Breast epithelium (tissue), 3 donors: ENCODE data around the gene FBXL22.

Experiments used
- CTCF ChIP-seq, 3 donors: fragments of 450-650 bp; IDR thresholded peaks; one replicate each; pipeline ENCODE4 v1.5.1; 2016 to 2017; ENCODE audit warnings: antibody characterized with exemption in 3 of 3, mild to moderate bottlenecking in 3 of 3, moderate library complexity in 3 of 3
- POLR2A ChIP-seq: fragments of 450-650 bp; IDR thresholded peaks from one replicate; pipeline ENCODE4 v1.6.1; 2016; ENCODE audit warnings: antibody characterized with exemption, mild to moderate bottlenecking, moderate library complexity

GRCh38 chr15:63634154-63634553, 37.0 kb downstream of the FBXL22 start:
- no peak for TF ChIP-seq POLR2A
- no peak for TF ChIP-seq CTCF (IDR thresholded peaks at IDR 0.05)
